ENCODE measurements around the gene RPL3.
"Not testable (repeated sequence)": the region's sequence is repeated elsewhere in the genome, so short reads cannot be mapped to it uniquely, and the experiment has no call there.

RPL3 gene

GRCh38 chr22:39351689-39352214, 32.3 kb upstream of the RPL3 start:
- no peak for DNase-seq (ENCODE audit: low read depth in 2 of 2)

- DNase-seq (ENCODE audit: low read depth in 2 of 2): no peak
Measured at GRCh38 chr22:39350757-39351688, 31.6 kb upstream of the RPL3 start.

- no peak for DNase-seq (ENCODE audit: low read depth in 2 of 2)
Measured at GRCh38 chr22:39349967-39350726, 30.7 kb upstream of the RPL3 start, which contains the start of gene SYNGR1. Gene SYNGR1 (plus strand): TSS chr22:39349991. CDS start chr22:39350011, 20 bp downstream.

- DNase-seq (ENCODE audit: low read depth in 2 of 2): no peak
Measured at GRCh38 chr22:39349506-39349966, 30.1 kb upstream of the RPL3 start.

GRCh38 chr22:39348909-39349505, 29.6 kb upstream of the RPL3 start:
- DNase-seq (ENCODE audit: low read depth in 2 of 2): no peak

- no peak for DNase-seq (ENCODE audit: low read depth in 2 of 2)
Measured at GRCh38 chr22:39345231-39345630, 25.8 kb upstream of the RPL3 start.

- DNase-seq (ENCODE audit: low read depth in 2 of 2): no peak
Measured at GRCh38 chr22:39344046-39344390, 24.6 kb upstream of the RPL3 start.

- peak in 1 of 2 donors; percentile 38 for DNase-seq (ENCODE audit: low read depth in 2 of 2)
Measured at GRCh38 chr22:39343259-39344045, 24.0 kb upstream of the RPL3 start.

- no peak for DNase-seq (ENCODE audit: low read depth in 2 of 2)
Measured at GRCh38 chr22:39341179-39341578, 21.8 kb upstream of the RPL3 start.

- not testable (repeated sequence) for DNase-seq (ENCODE audit: low read depth in 2 of 2)
Measured at GRCh38 chr22:39339775-39340174, 20.4 kb upstream of the RPL3 start.

GRCh38 chr22:39336411-39336810, 17.0 kb upstream of the RPL3 start:
- DNase-seq (ENCODE audit: low read depth in 2 of 2): no peak

- DNase-seq (ENCODE audit: low read depth in 2 of 2): no peak
Measured at GRCh38 chr22:39332441-39333064, 13.1 kb upstream of the RPL3 start.

GRCh38 chr22:39330553-39330952, 11.1 kb upstream of the RPL3 start:
- not testable (repeated sequence) for DNase-seq (ENCODE audit: low read depth in 2 of 2)

- no peak for DNase-seq (ENCODE audit: low read depth in 2 of 2)
Measured at GRCh38 chr22:39327995-39328754, 8.8 kb upstream of the RPL3 start.

GRCh38 chr22:39325392-39325932, 6.0 kb upstream of the RPL3 start:
- DNase-seq (ENCODE audit: low read depth in 2 of 2): no peak

GRCh38 chr22:39320616-39321029, 1.2 kb upstream of the RPL3 start:
- DNase-seq (ENCODE audit: low read depth in 2 of 2): not testable (repeated sequence)

- DNase-seq (ENCODE audit: low read depth in 2 of 2): no peak
Measured at GRCh38 chr22:39318507-39319283, 728 bp downstream of the RPL3 start.

- no peak for DNase-seq (ENCODE audit: low read depth in 2 of 2)
Measured at GRCh38 chr22:39317775-39318506, 1.5 kb downstream of the RPL3 start.
